Thymus (tissue), 11 donors: Measurements from ENCODE around the gene MMEL1. TPM values are rescaled to one million over a fixed set of nuclear protein-coding genes. Genes with fewer than 3 reads are reported as not detected.
"Not testable (repeated sequence)": the region's sequence is repeated elsewhere in the genome, so short reads cannot be mapped to it uniquely, and the experiment has no call there.

Experiments
- DNase-seq, 9 donors: peaks; one replicate each; pipeline ENCODE4 v3.0.0-alpha.2; 2013; ENCODE audit warnings: low spot score in 9 of 9, low read depth in 6 of 9, missing footprints in 1 of 9
- H3K27ac ChIP-seq, 2 donors: one replicate each; pipeline ENCODE4 v1.5.1; 2013; ENCODE audit warnings: control low read depth in 1 of 2, low read depth in 1 of 2, low read length in 1 of 2, mild to moderate bottlenecking in 1 of 2, moderate library complexity in 1 of 2
- H3K27me3 ChIP-seq, 2 donors: one replicate each; pipeline ENCODE4 v1.5.1; 2013; ENCODE audit warnings: low read length in 1 of 2; ENCODE audit not compliant: control insufficient read depth in 2 of 2, insufficient read depth in 1 of 2
- H3K36me3 ChIP-seq, 2 donors: one replicate each; pipeline ENCODE4 v1.5.1; 2013; ENCODE audit warnings: low read length in 1 of 2, mild to moderate bottlenecking in 1 of 2, moderate library complexity in 1 of 2; ENCODE audit not compliant: control insufficient read depth in 2 of 2, insufficient read depth in 2 of 2
- H3K4me1 ChIP-seq, 2 donors: one replicate each; pipeline ENCODE4 v1.5.1; 2013; ENCODE audit warnings: low read length in 2 of 2; ENCODE audit not compliant: control insufficient read depth in 2 of 2, insufficient read depth in 2 of 2
- H3K4me3 ChIP-seq, 2 donors: one replicate each; pipeline ENCODE4 v1.5.1; 2013; ENCODE audit warnings: low read length in 2 of 2, control low read depth in 1 of 2, mild to moderate bottlenecking in 1 of 2
- H3K9me3 ChIP-seq, 2 donors: one replicate each; pipeline ENCODE4 v1.5.1; 2013; ENCODE audit warnings: low read length in 1 of 2, mild to moderate bottlenecking in 1 of 2; ENCODE audit not compliant: control insufficient read depth in 2 of 2, insufficient read depth in 1 of 2
- WGBS: extraction: QIAGEN DNeasy Blood & Tissue Kit; methylation state at CpG from one replicate; pipeline ENCODE4 v1.1.7; 2013; 5-methylcytosine and 5-hydroxymethylcytosine counted together
- polyA plus RNA-seq: library from polyadenylated mRNA; stranded (reverse); fragments of 200-250 nt; gene quantifications from one replicate; pipeline ENCODE4 v1.2.3, GENCODE V29; 2013
- total RNA-seq: library from RNA; stranded (reverse); fragments of 120-200 nt; gene quantifications from one replicate; pipeline ENCODE4 v1.2.4, GENCODE V29; 2013
- donor health status: healthy.

Gene MMEL1
- total and polyA plus RNA-seq, 2 donors, result 0.33 to 1.8 TPM

DNA sequence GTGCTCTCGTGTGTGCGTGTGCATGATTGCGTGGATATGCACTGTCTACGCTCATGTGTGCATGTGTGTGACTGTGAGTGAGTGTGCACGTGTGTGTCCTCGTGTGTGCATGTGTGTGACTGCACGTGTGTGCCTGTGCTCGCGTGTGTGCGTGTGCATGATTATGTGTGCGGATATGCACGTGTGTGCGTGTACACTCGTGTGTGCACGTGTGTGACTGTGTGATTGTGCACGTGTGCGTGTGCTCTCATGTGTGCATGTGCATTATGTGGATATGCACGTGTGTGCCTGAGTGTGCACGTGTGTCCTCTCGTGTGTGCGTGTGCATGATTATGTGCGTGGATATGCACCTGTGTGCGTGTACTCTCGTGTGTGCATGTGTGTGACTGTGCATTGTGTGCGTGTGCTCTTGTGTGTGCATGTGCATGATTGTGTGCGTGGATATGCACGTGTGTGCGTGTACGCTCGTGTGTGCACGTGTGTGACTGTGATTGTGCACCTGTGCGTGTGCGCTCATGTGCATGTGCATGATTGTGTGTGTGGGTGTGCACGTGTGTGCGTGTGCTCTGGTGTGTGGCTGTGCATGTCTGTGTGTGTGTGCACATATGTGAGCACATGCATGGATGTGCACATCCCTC is 2.2 kb downstream of the MMEL1 start:
- Histone ChIP-seq H3K4me1 (no peaks in the 10 kb centered on the region), H3K27ac (no peak overlapping the region), H3K9me3 (peaks cover 8 to 18% of the 10 kb centered on the region in 2 donors), H3K36me3 (no peaks in the 10 kb centered on the region), H3K27me3 (peaks cover 37 to 57% of the 10 kb centered on the region in 2 donors), H3K4me3 (no peak overlapping the region)
- 96% methylated on average over 35 of the region's 35 CpGs for WGBS
- no peak for DNase-seq

DNA sequence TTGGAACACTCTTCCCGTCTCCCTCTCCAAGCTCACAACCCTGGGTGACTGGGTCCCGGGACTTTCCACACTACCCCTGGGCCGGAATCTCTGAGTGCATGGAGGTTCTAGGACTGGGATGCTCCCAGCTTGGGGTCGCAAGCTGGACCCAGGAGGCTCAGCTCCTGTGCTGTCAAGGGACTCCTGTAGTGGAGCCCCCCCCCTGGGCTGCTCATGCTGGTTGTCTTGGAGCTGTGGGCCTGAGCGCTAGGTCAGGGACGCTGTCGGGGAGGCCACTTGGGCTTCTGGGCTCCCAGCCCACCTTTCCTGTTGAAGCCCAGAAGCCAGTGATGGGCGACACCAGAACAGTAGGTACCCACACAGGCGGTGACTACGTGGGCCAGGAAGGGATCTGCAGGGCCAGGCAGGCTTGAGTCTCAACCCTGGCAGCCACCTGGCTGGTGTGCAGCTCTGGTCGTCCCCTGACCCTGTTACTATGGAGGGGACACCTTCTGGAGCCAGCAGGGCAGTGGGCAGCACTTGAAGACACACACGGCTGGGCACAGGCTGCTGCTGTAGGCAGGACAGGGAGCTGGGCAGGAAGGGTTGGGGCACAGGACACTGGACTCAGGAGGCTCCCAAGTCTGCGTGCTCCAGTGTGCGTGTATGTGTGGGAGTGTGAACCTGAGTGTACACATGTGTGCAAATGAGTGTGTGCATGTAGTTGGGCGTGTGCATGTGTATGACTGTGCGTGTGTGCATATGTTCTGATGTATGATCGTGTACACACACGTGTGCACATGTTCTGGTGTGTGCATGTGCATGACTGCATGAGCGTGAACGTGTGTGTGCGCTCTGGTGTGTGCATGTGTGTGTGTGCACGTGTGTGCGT is 3.0 kb downstream of the MMEL1 start:
- Histone ChIP-seq H3K36me3 (no peaks in the 10 kb centered on the region), H3K27ac (no peak overlapping the region), H3K27me3 (peaks cover 42 to 59% of the 10 kb centered on the region in 2 donors), H3K4me1 (no peaks in the 10 kb centered on the region), H3K4me3 (no peak overlapping the region), H3K9me3 (peaks cover 8 to 11% of the 10 kb centered on the region in 2 donors)
- WGBS, result 91% methylated on average over 23 of the region's 23 CpGs
- no peak for DNase-seq

DNA sequence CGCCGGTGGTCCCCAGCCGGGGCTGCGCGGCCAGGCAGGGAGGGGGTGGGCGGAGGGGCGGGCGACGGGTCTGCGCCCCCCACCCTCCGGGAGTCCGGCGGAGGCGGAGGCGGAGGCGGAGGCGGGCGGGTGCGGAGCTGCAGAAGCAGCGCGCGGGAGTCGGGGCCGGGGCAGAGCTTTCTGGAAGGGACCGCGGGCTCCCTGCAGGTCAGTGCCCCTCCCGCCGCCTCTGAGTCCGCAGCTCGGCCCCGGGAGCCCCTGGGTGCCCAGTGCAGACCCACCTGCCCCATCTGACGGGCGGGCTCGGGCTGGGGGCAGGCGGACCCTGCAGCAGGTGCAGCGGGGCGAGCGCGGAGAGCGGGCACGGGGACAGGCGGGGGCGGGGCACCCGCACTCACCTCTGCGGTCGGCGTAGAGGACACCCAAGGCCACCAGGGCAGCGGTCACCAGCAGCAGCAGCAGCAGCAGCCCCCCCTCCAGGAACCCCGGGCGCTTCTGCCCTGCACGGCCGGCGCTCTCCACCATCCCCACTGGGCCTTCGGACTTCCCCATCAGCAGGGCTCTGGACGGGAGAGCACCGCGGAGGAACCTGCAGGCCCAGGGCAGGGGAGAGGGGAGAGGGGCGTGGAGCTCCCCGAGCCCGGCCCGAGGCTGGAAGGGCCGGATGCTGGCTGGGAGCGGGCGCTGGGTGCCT is 3.7 kb downstream of the MMEL1 start:
- DNase-seq, result no peak
- no peak overlapping the region for H3K4me3 ChIP-seq
- peaks cover 8 to 11% of the 10 kb centered on the region in 2 donors for H3K9me3 ChIP-seq
- H3K27ac ChIP-seq, result no peak overlapping the region
- H3K4me1 ChIP-seq, result no peaks in the 10 kb centered on the region
- H3K27me3 ChIP-seq, result peaks cover 42 to 61% of the 10 kb centered on the region in 2 donors
- 6% methylated on average over 64 of the region's 64 CpGs for WGBS
- no peaks in the 10 kb centered on the region for H3K36me3 ChIP-seq

- Histone ChIP-seq H3K27ac (no peak overlapping the region), H3K9me3 (peaks cover 8 to 11% of the 10 kb centered on the region in 2 donors), H3K4me3 (no peak overlapping the region), H3K4me1 (no peaks in the 10 kb centered on the region), H3K27me3 (peaks cover 42 to 62% of the 10 kb centered on the region in 2 donors), H3K36me3 (no peaks in the 10 kb centered on the region)
- no peak for DNase-seq
- 12% methylated on average over 46 of the region's 46 CpGs for WGBS
These were observed 4.5 kb downstream of the MMEL1 start for GRCh38 chr1:2628191-2628932.

DNA sequence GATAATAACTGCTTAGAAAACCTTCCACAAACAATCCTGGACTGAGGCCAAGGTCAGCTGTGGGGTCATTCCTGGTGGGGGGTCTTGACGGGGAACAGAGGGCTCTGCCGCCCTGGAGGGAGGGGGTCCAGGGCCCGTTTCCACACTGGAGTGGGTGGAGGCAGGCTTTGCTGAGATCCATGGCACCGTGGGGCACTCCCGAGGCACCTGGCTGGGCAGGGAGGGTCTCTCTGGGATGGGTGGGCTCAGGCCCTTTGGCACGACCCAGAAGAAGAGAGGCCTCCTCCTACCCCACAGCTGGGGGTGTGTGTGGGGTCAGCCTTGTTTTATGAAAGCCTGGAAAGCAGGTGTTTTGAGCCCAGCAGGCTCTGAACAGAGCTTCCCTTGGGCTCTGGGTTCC is 5.1 kb downstream of the MMEL1 start:
- peaks cover 42 to 62% of the 10 kb centered on the region in 2 donors for H3K27me3 ChIP-seq
- WGBS, result 50% methylated on average over 6 of the region's 6 CpGs
- DNase-seq, result no peak
- no peaks in the 10 kb centered on the region for H3K36me3 ChIP-seq
- no peak overlapping the region for H3K27ac ChIP-seq
- H3K4me3 ChIP-seq, result no peak overlapping the region
- H3K4me1 ChIP-seq, result no peaks in the 10 kb centered on the region
- peaks cover 8 to 11% of the 10 kb centered on the region in 2 donors for H3K9me3 ChIP-seq

DNA sequence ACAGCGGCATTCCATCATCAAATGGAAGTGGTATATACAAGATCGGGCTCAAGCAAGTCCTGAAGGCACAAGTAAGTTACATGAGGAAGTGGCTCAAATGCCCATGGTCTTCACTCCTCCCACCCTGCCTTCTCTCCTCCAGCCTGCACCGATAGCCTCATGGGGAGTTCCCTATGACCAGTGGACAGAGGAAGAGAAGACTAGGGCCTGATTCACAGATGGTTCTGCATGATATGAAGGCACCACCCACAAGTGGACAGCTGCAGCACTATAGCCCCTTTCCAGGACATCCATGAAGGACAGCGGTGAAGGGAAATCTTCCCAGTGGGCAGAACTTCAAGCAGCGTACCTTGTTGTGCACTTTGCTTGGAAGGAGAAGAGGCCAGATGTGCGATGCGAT is 7.1 kb downstream of the MMEL1 start:
- WGBS, result 75% methylated on average over 7 of the region's 7 CpGs
- H3K27me3 ChIP-seq, result peaks cover 42 to 52% of the 10 kb centered on the region in 2 donors
- peaks cover 8 to 11% of the 10 kb centered on the region in 2 donors for H3K9me3 ChIP-seq
- not testable (repeated sequence) for H3K27ac ChIP-seq, H3K36me3 ChIP-seq, DNase-seq, H3K4me1 ChIP-seq, H3K4me3 ChIP-seq

DNA sequence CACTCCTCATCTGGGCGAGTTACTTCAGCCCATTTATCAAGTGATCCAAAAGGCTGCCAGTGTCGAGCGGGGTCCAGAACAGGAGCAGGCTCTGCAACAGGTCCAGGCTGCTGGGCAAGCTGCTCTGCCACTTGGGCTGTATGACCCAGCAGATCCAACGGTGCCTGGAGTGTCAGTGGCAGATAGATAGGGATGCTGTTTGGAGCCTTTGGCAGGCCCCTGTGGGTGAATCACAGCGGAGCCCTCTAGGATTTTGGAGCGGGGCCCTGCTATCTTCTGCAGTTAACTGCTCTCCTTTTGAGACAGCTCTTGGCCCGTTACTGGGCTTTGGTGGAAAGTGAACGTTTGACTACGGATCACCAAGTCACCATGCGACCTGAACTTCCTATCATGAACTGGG is 7.5 kb downstream of the MMEL1 start:
- peaks cover 40 to 47% of the 10 kb centered on the region in 2 donors for H3K27me3 ChIP-seq
- no peak overlapping the region for H3K27ac ChIP-seq
- no peaks in the 10 kb centered on the region for H3K4me1 ChIP-seq
- DNase-seq, result no peak
- H3K4me3 ChIP-seq, result no peak overlapping the region
- no peaks in the 10 kb centered on the region for H3K36me3 ChIP-seq
- 94% methylated on average over 10 of the region's 10 CpGs for WGBS
- peaks cover 6 to 7% of the 10 kb centered on the region in 2 donors for H3K9me3 ChIP-seq

- Histone ChIP-seq H3K27me3 (peaks cover 35 to 42% of the 10 kb centered on the region in 2 donors), H3K4me3 (no peak overlapping the region), H3K27ac (no peak overlapping the region), H3K36me3 (no peaks in the 10 kb centered on the region), H3K9me3 (peaks cover 1 to 2% of the 10 kb centered on the region in 2 donors), H3K4me1 (no peaks in the 10 kb centered on the region)
- 83% methylated on average over 13 of the region's 13 CpGs for WGBS
- DNase-seq, result no peak
These were observed 8.0 kb downstream of the MMEL1 start for GRCh38 chr1:2624735-2625300.
